Gastroesophageal sphincter (tissue), 3 donors: ENCODE data around the gene VPS26B.

ENCODE experiments used
- CTCF ChIP-seq, 4 experiments: fragments of 200-600 bp in 2 of 4; fragments of 450-650 bp in 2 of 4; sonication (generic) in 1 of 4; IDR thresholded peaks; one replicate each; pipeline ENCODE4 v1.5.1; 2017 to 2019; ENCODE audit warnings: antibody characterized with exemption in 4 of 4, mild to moderate bottlenecking in 2 of 4, moderate library complexity in 2 of 4
- EP300 ChIP-seq: sonication (generic); formaldehyde crosslinking; IDR thresholded peaks from one replicate; pipeline ENCODE4 v1.6.1; 2017; ENCODE audit warnings: antibody characterized with exemption, mild to moderate bottlenecking
- POLR2A ChIP-seq, 2 donors: fragments of 450-650 bp; IDR thresholded peaks; one replicate each; pipeline ENCODE4 v1.6.1; 2017; ENCODE audit warnings: antibody characterized with exemption in 2 of 2, mild to moderate bottlenecking in 2 of 2, moderate library complexity in 1 of 2
- POLR2AphosphoS5 ChIP-seq: sonication (generic); formaldehyde crosslinking; IDR thresholded peaks from one replicate; pipeline ENCODE4 v1.6.1; 2017; ENCODE audit warnings: antibody characterized with exemption

- TF ChIP-seq CTCF (IDR thresholded peaks at IDR 0.05) (no peak), POLR2A (IDR thresholded peaks at IDR 0.05) (no peak), POLR2AphosphoS5 (no peak), EP300 (no peak)
These were observed 65.3 kb downstream of the VPS26B start for GRCh38 chr11:134289789-134290188.
